Mononuclear cell (primary cell): Measurements from ENCODE around the gene FUNDC1. TPM values are rescaled to one million over a fixed set of nuclear protein-coding genes. Genes with fewer than 3 reads are reported as not detected.
"Not testable (repeated sequence)": the region's sequence is repeated elsewhere in the genome, so short reads cannot be mapped to it uniquely, and the experiment has no call there.

Source experiments
- H3K27me3 ChIP-seq: 2 replicates; pipeline ENCODE4 v1.6.0; 2011; ENCODE audit warnings: low read length, control low read depth; ENCODE audit not compliant: insufficient read depth
- H3K4me1 ChIP-seq: 2 replicates; pipeline ENCODE4 v1.5.1; 2011; ENCODE audit warnings: mild to moderate bottlenecking, low read length, control low read depth; ENCODE audit not compliant: insufficient read depth
- H3K4me3 ChIP-seq: 2 replicates; pipeline ENCODE4 v1.5.1; 2011; ENCODE audit warnings: mild to moderate bottlenecking, low read length, moderate library complexity
- H3K9me3 ChIP-seq: 2 replicates; pipeline ENCODE4 v1.5.1; 2011; ENCODE audit warnings: low read depth, mild to moderate bottlenecking, control low read depth, low read length
- total RNA-seq: library from RNA; depleted of rRNA; stranded (reverse); fragments of >200 nt; gene quantifications from one replicate; pipeline ENCODE4 v1.2.3, GENCODE V29; 2012

The FUNDC1 gene
- total RNA-seq, result 12.5 TPM

GRCh38 chrX:44542567-44543325 lies at the start of gene FUNDC1:
FUNDC1 (minus strand) TSS chrX:44542859; CDS start chrX:44542832, 27 bp downstream.
- no peaks in the 10 kb centered on the region for H3K9me3 ChIP-seq
- H3K4me1 ChIP-seq, result peaks cover 18% of the 10 kb centered on the region
- H3K27me3 ChIP-seq, result no peaks in the 10 kb centered on the region
- H3K4me3 ChIP-seq, result peak within 1 kb of the TSS; percentile 76

GRCh38 chrX:44585866-44586265 lies 43.2 kb upstream of the FUNDC1 start:
- no peaks in the 10 kb centered on the region for H3K4me1 ChIP-seq
- H3K27me3 ChIP-seq, result no peaks in the 10 kb centered on the region
- H3K9me3 ChIP-seq, result no peaks in the 10 kb centered on the region
- H3K4me3 ChIP-seq, result no peak overlapping the region

- Histone ChIP-seq H3K4me1 (no peaks in the 10 kb centered on the region), H3K4me3 (no peak overlapping the region), H3K9me3 (no peaks in the 10 kb centered on the region), H3K27me3 (no peaks in the 10 kb centered on the region)
These were observed 37.8 kb upstream of the FUNDC1 start for GRCh38 chrX:44580466-44580865.

- H3K4me3 ChIP-seq, result no peak overlapping the region
- H3K4me1 ChIP-seq, result no peaks in the 10 kb centered on the region
- H3K27me3 ChIP-seq, result no peaks in the 10 kb centered on the region
- H3K9me3 ChIP-seq, result no peaks in the 10 kb centered on the region
These were observed 29.8 kb upstream of the FUNDC1 start for GRCh38 chrX:44572340-44572938.

- Histone ChIP-seq H3K9me3 (no peaks in the 10 kb centered on the region), H3K4me1 (no peaks in the 10 kb centered on the region), H3K27me3 (no peaks in the 10 kb centered on the region), H3K4me3 (no peak overlapping the region)
These were observed 27.9 kb upstream of the FUNDC1 start for GRCh38 chrX:44570522-44570921.

GRCh38 chrX:44569122-44569521 lies 26.5 kb upstream of the FUNDC1 start:
- Histone ChIP-seq H3K4me3 (no peak overlapping the region), H3K27me3 (no peaks in the 10 kb centered on the region), H3K4me1 (no peaks in the 10 kb centered on the region), H3K9me3 (no peaks in the 10 kb centered on the region)

GRCh38 chrX:44568196-44568595 lies 25.5 kb upstream of the FUNDC1 start:
- Histone ChIP-seq H3K4me3 (no peak overlapping the region), H3K9me3 (no peaks in the 10 kb centered on the region), H3K4me1 (no peaks in the 10 kb centered on the region), H3K27me3 (no peaks in the 10 kb centered on the region)

- not testable (repeated sequence) for H3K9me3 ChIP-seq, H3K27me3 ChIP-seq, H3K4me3 ChIP-seq, H3K4me1 ChIP-seq
These were observed 19.2 kb upstream of the FUNDC1 start for GRCh38 chrX:44561896-44562295.

GRCh38 chrX:44550563-44550962 lies 7.9 kb upstream of the FUNDC1 start:
- Histone ChIP-seq H3K4me3 (no peak overlapping the region), H3K27me3 (no peaks in the 10 kb centered on the region), H3K9me3 (no peaks in the 10 kb centered on the region), H3K4me1 (no peaks in the 10 kb centered on the region)

GRCh38 chrX:44545454-44545853 lies 2.8 kb upstream of the FUNDC1 start:
- H3K27me3 ChIP-seq, H3K9me3 ChIP-seq, H3K4me3 ChIP-seq: not testable (repeated sequence)
- H3K4me1 ChIP-seq, result peaks cover 18% of the 10 kb centered on the region

- Histone ChIP-seq H3K9me3 (no peaks in the 10 kb centered on the region), H3K27me3 (no peaks in the 10 kb centered on the region), H3K4me3 (no peak overlapping the region), H3K4me1 (peaks cover 18% of the 10 kb centered on the region)
These were observed 1.4 kb upstream of the FUNDC1 start for GRCh38 chrX:44544036-44544435.

- Histone ChIP-seq H3K4me3 (no peak overlapping the region), H3K4me1 (peaks cover 4% of the 10 kb centered on the region), H3K9me3 (no peaks in the 10 kb centered on the region), H3K27me3 (no peaks in the 10 kb centered on the region)
These were observed 6.5 kb downstream of the FUNDC1 start for GRCh38 chrX:44536198-44536597.

- H3K4me3 ChIP-seq, result no peak overlapping the region
- no peaks in the 10 kb centered on the region for H3K27me3 ChIP-seq
- H3K4me1 ChIP-seq, result no peaks in the 10 kb centered on the region
- no peaks in the 10 kb centered on the region for H3K9me3 ChIP-seq
These were observed 13.3 kb downstream of the FUNDC1 start for GRCh38 chrX:44529310-44529709.

- H3K27me3 ChIP-seq, result no peaks in the 10 kb centered on the region
- H3K4me3 ChIP-seq, result no peak overlapping the region
- no peaks in the 10 kb centered on the region for H3K9me3 ChIP-seq
- no peaks in the 10 kb centered on the region for H3K4me1 ChIP-seq
These were observed 28.4 kb downstream of the FUNDC1 start for GRCh38 chrX:44514272-44514671.

GRCh38 chrX:44507292-44507691 lies 35.4 kb downstream of the FUNDC1 start:
- Histone ChIP-seq H3K9me3 (no peaks in the 10 kb centered on the region), H3K27me3 (no peaks in the 10 kb centered on the region), H3K4me3 (no peak overlapping the region), H3K4me1 (no peaks in the 10 kb centered on the region)

GRCh38 chrX:44506678-44507077 lies 36.0 kb downstream of the FUNDC1 start:
- Histone ChIP-seq H3K4me1 (no peaks in the 10 kb centered on the region), H3K4me3 (no peak overlapping the region), H3K27me3 (no peaks in the 10 kb centered on the region), H3K9me3 (no peaks in the 10 kb centered on the region)
